Rectal smooth muscle tissue (tissue), 1 donor: ENCODE data around the gene COPRS.
"Not testable (repeated sequence)": the region's sequence is repeated elsewhere in the genome, so short reads cannot be mapped to it uniquely, and the experiment has no call there.

Experiments used
- H3K27ac ChIP-seq: one replicate; pipeline ENCODE4 v1.7.0; 2013; ENCODE audit warnings: low read depth, low read length, inconsistent platforms
- H3K27me3 ChIP-seq: one replicate; pipeline ENCODE4 v1.7.0; 2013; ENCODE audit warnings: low read length; ENCODE audit not compliant: control insufficient read depth, insufficient read depth
- H3K36me3 ChIP-seq: one replicate; pipeline ENCODE4 v1.7.0; 2013; ENCODE audit warnings: low read length; ENCODE audit not compliant: control insufficient read depth, insufficient read depth
- H3K4me1 ChIP-seq: one replicate; pipeline ENCODE4 v1.7.0; 2013; ENCODE audit warnings: low read length; ENCODE audit not compliant: control insufficient read depth, insufficient read depth
- H3K4me3 ChIP-seq: one replicate; pipeline ENCODE4 v1.7.0; 2013; ENCODE audit warnings: low read length
- H3K9ac ChIP-seq: one replicate; pipeline ENCODE4 v1.7.0; 2013; ENCODE audit warnings: low read length

COPRS gene

GRCh38 chr17:31841850-31842194, 17.2 kb downstream of the COPRS start:
- Histone ChIP-seq H3K4me1 (peaks cover 20% of the 10 kb centered on the region), H3K36me3 (no peaks in the 10 kb centered on the region), H3K4me3 (no peak overlapping the region), H3K9ac (no peak overlapping the region), H3K27me3 (no peaks in the 10 kb centered on the region), H3K27ac (no peak overlapping the region)

DNA sequence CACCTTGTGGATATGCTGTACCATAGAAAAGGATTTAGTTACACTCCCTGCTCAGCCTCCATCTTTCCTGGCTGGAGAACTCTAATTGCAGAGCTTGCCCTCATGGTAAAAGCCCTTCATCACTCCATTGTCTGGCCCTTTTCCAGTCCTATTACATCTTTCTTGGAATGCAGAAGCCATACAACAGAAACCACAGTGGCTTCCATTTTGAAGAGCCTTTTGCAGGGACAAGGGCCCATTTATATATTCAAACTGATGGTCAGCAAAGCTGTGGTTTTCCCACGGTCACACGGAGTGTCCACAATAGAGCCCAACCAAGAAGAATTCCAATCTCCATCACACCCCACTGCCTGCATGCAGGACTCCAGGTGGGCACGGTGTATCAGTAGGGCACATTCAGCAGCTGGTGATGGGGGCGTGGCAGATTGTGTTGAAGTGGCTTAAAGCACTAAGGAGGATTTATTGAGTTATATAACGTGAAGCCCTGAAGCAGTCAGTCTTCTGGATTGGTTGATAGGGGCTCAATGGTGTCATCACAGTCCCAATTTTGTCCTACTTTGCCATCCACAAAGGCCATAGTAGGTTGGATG, 20.3 kb downstream of the COPRS start:
- Histone ChIP-seq H3K4me1 (peaks cover 13% of the 10 kb centered on the region), H3K9ac (no peak overlapping the region), H3K4me3 (no peak overlapping the region), H3K27me3 (no peaks in the 10 kb centered on the region), H3K36me3 (no peaks in the 10 kb centered on the region), H3K27ac (no peak overlapping the region)

- Histone ChIP-seq H3K9ac (no peak overlapping the region), H3K4me1 (no peaks in the 10 kb centered on the region), H3K36me3 (no peaks in the 10 kb centered on the region), H3K4me3 (no peak overlapping the region), H3K27ac (no peak overlapping the region), H3K27me3 (no peaks in the 10 kb centered on the region)
These were observed 23.1 kb downstream of the COPRS start for GRCh38 chr17:31835984-31836383.

- no peaks in the 10 kb centered on the region for H3K27me3 ChIP-seq
- no peaks in the 10 kb centered on the region for H3K36me3 ChIP-seq
- H3K27ac ChIP-seq = no peak overlapping the region
- H3K9ac ChIP-seq = no peak overlapping the region
- no peaks in the 10 kb centered on the region for H3K4me1 ChIP-seq
- H3K4me3 ChIP-seq = no peak overlapping the region
These were observed 24.6 kb downstream of the COPRS start for GRCh38 chr17:31834448-31834847.

DNA sequence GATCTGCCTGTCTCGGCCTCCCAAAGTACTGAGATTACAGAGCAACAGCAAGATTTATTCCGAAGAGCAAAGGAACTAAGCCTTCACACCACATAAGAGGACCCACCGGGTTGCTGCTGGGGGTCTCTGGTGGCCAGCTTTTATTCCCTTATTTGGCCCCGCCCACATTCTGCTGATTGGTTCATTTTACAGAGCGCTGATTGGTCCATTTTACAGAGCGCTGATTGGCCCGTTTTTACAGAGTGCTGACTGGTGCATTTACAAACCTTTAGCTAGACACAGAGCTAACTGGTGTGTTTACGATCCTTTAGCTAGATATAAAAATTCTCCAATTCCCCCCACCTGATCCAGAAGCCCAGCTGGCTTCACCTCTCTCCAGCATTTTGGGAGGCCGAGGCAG, 26.3 kb downstream of the COPRS start:
- Histone ChIP-seq H3K36me3 (no peaks in the 10 kb centered on the region), H3K27ac (no peak overlapping the region), H3K4me1 (no peaks in the 10 kb centered on the region), H3K9ac (no peak overlapping the region), H3K27me3 (no peaks in the 10 kb centered on the region), H3K4me3 (no peak overlapping the region)

DNA sequence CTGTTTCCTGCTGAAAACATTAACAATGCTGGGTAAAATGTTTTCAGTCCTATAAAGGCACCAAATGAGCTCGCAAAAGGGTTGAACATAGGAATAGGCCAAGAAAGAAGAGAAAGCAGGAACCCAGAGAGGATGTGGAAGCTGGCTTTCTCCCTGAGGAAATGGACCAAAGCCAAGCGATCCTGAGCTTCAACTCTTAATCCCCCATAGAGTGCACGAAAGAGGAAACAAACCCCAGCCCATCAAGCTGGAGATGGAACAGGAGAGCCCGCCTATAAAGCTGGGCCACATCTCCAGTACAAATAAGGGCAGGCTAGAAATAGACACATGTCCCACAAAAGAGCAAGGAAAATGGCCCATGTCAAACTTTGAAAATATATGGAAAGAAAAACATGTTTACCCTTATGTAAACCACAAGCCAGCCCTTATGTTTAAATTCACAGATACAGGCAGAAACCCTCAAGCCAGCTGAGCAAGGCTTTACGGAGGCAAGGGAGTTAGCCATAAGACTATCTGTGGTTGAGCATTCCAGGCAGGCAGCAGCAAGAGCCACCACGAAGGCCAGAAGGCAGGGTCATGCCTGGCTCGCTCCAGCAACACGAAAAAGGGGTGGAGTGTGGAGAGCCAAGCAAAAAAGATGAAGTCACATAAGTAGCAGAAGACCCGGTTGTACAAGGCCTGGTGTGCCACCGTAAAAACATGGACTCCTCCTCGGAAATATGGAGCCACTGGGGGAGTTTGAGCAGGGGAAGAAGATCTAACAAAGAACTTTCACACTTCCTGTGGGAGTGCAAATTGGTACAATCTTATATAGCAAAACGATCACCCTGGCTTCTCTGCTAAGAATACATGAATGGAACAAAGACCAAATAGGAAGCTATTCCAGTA, 27.8 kb downstream of the COPRS start:
- H3K36me3 ChIP-seq = no peaks in the 10 kb centered on the region
- no peaks in the 10 kb centered on the region for H3K4me1 ChIP-seq
- H3K9ac ChIP-seq = no peak overlapping the region
- no peaks in the 10 kb centered on the region for H3K27me3 ChIP-seq
- H3K4me3 ChIP-seq = no peak overlapping the region
- no peak overlapping the region for H3K27ac ChIP-seq

DNA sequence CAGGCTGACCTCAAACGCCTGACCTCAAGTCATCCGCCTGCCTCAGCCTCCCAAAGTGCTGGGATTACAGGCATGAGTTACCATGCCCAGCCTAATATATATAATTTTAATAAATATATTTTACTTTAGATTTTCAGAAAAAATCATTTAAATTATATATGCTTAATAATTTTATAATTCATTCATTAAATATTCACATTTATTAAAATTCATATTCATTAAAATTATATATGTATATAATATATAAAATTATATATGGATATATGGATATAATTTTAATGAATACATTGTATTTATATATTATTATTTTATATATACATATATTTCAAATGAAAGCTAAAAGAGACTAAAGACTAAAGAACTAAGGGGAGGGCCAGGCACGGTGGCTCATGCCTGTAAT, 29.4 kb downstream of the COPRS start:
- Histone ChIP-seq H3K9ac (no peak overlapping the region), H3K27me3 (no peaks in the 10 kb centered on the region), H3K27ac (no peak overlapping the region), H3K4me3 (no peak overlapping the region), H3K36me3 (no peaks in the 10 kb centered on the region), H3K4me1 (peaks cover 3% of the 10 kb centered on the region)

GRCh38 chr17:31828955-31829354, 30.1 kb downstream of the COPRS start:
- H3K4me3 ChIP-seq, H3K36me3 ChIP-seq, H3K27ac ChIP-seq, H3K4me1 ChIP-seq, H3K27me3 ChIP-seq, H3K9ac ChIP-seq: not testable (repeated sequence)

GRCh38 chr17:31825961-31826691, 32.9 kb downstream of the COPRS start:
- no peak overlapping the region for H3K9ac ChIP-seq
- H3K27me3 ChIP-seq = no peaks in the 10 kb centered on the region
- H3K4me3 ChIP-seq = no peak overlapping the region
- H3K4me1 ChIP-seq = peaks cover 3% of the 10 kb centered on the region
- no peaks in the 10 kb centered on the region for H3K36me3 ChIP-seq
- no peak overlapping the region for H3K27ac ChIP-seq

GRCh38 chr17:31824766-31825360, 34.2 kb downstream of the COPRS start:
- H3K27ac ChIP-seq = no peak overlapping the region

GRCh38 chr17:31823014-31823413, 36.0 kb downstream of the COPRS start:
- H3K27me3 ChIP-seq = no peaks in the 10 kb centered on the region
- H3K36me3 ChIP-seq = no peaks in the 10 kb centered on the region
- no peak overlapping the region for H3K9ac ChIP-seq
- H3K27ac ChIP-seq = no peak overlapping the region
- peaks cover 3% of the 10 kb centered on the region for H3K4me1 ChIP-seq
- H3K4me3 ChIP-seq = no peak overlapping the region

More at GRCh38 chr17:31824766-31825360, 34.2 kb downstream of the COPRS start:
- Histone ChIP-seq H3K27me3 (no peaks in the 10 kb centered on the region), H3K4me1 (peaks cover 3% of the 10 kb centered on the region), H3K9ac (no peak overlapping the region), H3K4me3 (no peak overlapping the region), H3K36me3 (no peaks in the 10 kb centered on the region)

DNA sequence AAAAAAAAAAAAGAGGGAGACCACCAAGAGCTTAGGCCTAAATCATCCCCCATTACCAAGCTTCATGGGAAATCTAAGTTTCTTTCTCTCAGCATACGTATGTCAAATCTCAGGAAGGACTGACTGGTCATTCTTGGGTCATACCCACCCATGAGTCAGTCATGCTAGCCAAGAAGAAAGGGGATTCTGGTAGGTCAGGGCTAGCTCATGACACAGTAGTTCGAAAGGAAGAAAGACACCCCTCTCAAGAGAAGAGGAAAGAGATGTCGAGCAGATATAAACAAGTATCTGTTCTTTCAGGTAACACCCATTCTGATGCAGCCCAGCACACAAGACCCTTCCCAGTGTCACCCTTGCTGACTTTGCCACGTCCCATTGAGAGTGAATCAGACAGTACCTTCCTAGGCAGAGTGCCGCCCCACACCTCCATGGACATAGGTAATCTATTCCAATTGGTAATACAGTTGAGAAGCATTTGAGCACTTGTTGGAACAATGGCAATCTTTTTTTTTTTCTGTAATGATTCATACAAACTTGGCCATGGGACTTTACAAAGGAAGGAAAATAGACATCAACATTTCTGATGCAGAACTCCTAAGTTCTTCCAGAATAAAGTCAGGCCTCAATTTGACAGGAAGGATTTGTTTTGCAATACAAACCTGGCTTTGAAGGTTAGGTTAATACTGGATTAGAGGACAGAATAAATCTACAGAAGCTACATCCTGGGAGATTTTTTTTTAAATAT, 38.2 kb downstream of the COPRS start:
- H3K36me3 ChIP-seq = no peaks in the 10 kb centered on the region
- H3K4me3 ChIP-seq = no peak overlapping the region
- peaks cover 3% of the 10 kb centered on the region for H3K4me1 ChIP-seq
- no peaks in the 10 kb centered on the region for H3K27me3 ChIP-seq
- no peak overlapping the region for H3K9ac ChIP-seq
- H3K27ac ChIP-seq = no peak overlapping the region
